ENCODE measurements around the gene NOL3. TPM values are rescaled to one million over a fixed set of nuclear protein-coding genes. Genes with fewer than 3 reads are reported as not detected.

The NOL3 gene
- total RNA-seq, 1 experiment from 2014 or later: 8.5 TPM

DNA sequence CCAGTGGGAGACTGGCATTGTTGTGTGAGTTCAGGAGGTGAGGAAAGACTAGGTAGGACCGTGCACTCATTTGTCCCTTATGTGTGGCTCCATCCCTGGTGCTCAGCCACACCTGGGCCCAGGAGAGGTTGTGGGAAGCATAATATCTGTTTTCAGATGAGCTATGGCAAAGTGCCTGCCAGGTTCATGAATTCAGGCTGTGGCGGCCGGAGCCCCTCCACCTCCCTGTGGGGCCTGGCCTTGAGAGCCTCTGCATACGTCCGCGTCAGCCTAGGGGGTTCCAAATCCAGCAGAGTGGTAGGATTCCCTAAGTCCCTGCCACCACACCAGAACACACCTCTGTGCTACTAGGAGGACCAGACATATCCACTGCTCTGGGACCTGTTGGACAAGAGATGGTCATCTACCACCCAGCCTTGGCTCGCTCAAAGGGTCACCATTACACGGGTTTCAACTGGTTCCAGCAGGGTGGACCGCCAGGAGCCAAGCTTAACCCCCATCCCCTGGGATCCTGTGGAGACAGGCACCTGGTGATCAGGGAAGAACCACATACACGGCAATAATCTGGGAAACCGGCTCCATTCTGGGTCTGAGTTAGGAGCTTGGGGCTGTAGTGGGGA is 21.6 kb upstream of the NOL3 start:
- Mint-ChIP-seq H3K4me3 (peak overlapping the region; percentile 48; the same call in 1 of the 2 replicates), H3K36me3 (peaks cover 17% of the 10 kb centered on the region), H3K9me3 (no peaks in the 10 kb centered on the region), H3K4me1 (peaks cover 8% of the 10 kb centered on the region), H3K27ac (no peak overlapping the region), H3K27me3 (ENCODE audit: low read depth) (peaks cover 37% of the 10 kb centered on the region)
- TF ChIP-seq ZNF317 (CRISPR knock-in tag; IDR thresholded peaks at IDR 0.05; ENCODE audit: borderline replicate concordance, low read depth) (no peak), SP1 (CRISPR knock-in tag; conservative IDR thresholded peaks at IDR 0.05) (no peak), RELA (CRISPR knock-in tag; IDR thresholded peaks at IDR 0.05; ENCODE audit: borderline replicate concordance) (no peak), EMX1 (CRISPR knock-in tag; IDR thresholded peaks at IDR 0.05) (no peak), FOXJ3 (CRISPR knock-in tag; IDR thresholded peaks at IDR 0.05; ENCODE audit: borderline replicate concordance) (no peak)
- POLR2A ChIA-PET: no interaction called here
- CTCF ChIA-PET: interaction anchor here (0.6 to 15.3 kb wide), 8 partner anchors 10 to 192 kb away, joined by 3 to 386 read pairs (median 12); partner anchors contain the start of genes CES3, HSF4 and NOL3
- DNase-seq (ENCODE audit: low spot score) (no peak), ATAC-seq (no peak)

DNA sequence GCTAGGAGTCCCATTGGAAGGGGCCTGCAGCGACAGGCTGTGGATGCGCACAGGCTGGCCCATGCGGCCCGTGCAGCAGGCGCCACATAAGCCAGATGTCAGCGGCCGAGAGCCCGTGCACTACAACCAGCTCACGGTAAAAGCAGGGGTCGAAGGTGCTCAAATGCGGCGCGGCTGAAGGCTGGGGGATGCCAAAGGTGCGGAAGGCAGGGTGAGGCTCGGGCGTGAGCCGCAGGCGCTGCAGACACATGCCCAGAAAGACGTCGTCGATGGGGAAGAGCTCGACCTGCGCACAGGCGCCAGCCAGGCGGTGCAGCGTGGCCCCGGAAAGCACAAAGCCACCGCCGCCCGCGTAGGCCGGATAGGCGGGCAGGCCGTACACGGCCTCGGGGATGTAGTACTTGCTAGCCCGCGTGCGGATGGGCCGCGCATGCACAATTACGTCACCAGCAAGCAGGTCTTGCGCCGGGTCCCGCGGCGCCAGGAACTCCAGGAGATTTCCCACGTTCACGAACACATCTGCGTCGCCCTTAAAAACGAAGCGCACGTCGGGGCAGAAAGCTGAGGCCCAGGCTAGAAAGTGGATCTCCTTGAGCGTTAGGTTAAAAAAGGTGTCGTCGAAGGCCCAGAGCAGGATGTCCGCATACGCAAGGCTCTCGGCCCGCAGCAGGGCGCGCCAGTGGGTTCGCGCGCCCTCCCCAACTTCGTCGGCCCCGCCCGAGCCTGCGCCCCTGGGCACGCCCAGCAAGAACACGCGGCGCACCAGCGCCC is 20.9 kb upstream of the NOL3 start:
- Mint-ChIP-seq H3K27me3 (ENCODE audit: low read depth) (peaks cover 44% of the 10 kb centered on the region), H3K36me3 (peaks cover 16% of the 10 kb centered on the region), H3K4me3 (peak overlapping the region; percentile 48), H3K4me1 (peaks cover 8% of the 10 kb centered on the region), H3K9me3 (no peaks in the 10 kb centered on the region), H3K27ac (no peak overlapping the region)
- CTCF ChIA-PET: interaction anchor here (0.6 to 15.3 kb wide), 9 partner anchors 10 to 192 kb away, joined by 3 to 386 read pairs (median 5); partner anchors contain the start of genes CES3, HSF4 and NOL3
- DNase-seq (ENCODE audit: low spot score) (no peak), ATAC-seq (peak; percentile 41; the same call in 1 of the 2 replicates)
- POLR2A ChIA-PET: no interaction called here
- TF ChIP-seq, protein P1, sequence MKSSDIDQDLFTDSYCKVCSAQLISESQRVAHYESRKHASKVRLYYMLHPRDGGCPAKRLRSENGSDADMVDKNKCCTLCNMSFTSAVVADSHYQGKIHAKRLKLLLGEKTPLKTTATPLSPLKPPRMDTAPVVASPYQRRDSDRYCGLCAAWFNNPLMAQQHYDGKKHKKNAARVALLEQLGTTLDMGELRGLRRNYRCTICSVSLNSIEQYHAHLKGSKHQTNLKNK (CRISPR knock-in tag; IDR thresholded peaks at IDR 0.05): no peak
- TF ChIP-seq NFYB (CRISPR knock-in tag; conservative IDR thresholded peaks at IDR 0.05; ENCODE audit: low read depth): no peak
- TF ChIP-seq ZSCAN18 (CRISPR knock-in tag; IDR thresholded peaks at IDR 0.05): no peak
- no peak for TF ChIP-seq ZNF416 (CRISPR knock-in tag; IDR thresholded peaks at IDR 0.05)
- no peak for TF ChIP-seq TCF7 (CRISPR knock-in tag; IDR thresholded peaks at IDR 0.05; ENCODE audit: low read depth)
- TF ChIP-seq MAX (CRISPR knock-in tag; IDR thresholded peaks at IDR 0.05): peak; percentile 76; the same call in 1 of the 2 replicates
- no peak for TF ChIP-seq ZNF138 (CRISPR knock-in tag; conservative IDR thresholded peaks at IDR 0.05)
- 0 out of 2 replicates have a peak, but pooled peaks have one; percentile 23 for TF ChIP-seq SP1 (CRISPR knock-in tag; conservative IDR thresholded peaks at IDR 0.05)
- no peak for TF ChIP-seq FOXP1 (CRISPR knock-in tag; IDR thresholded peaks at IDR 0.05; ENCODE audit: borderline replicate concordance)
- no peak for TF ChIP-seq ZNF425 (CRISPR knock-in tag; conservative IDR thresholded peaks at IDR 0.05)
- TF ChIP-seq RELA (CRISPR knock-in tag; IDR thresholded peaks at IDR 0.05; ENCODE audit: borderline replicate concordance): peak; percentile 67; the same call in 1 of the 2 replicates
- TF ChIP-seq, protein P2, sequence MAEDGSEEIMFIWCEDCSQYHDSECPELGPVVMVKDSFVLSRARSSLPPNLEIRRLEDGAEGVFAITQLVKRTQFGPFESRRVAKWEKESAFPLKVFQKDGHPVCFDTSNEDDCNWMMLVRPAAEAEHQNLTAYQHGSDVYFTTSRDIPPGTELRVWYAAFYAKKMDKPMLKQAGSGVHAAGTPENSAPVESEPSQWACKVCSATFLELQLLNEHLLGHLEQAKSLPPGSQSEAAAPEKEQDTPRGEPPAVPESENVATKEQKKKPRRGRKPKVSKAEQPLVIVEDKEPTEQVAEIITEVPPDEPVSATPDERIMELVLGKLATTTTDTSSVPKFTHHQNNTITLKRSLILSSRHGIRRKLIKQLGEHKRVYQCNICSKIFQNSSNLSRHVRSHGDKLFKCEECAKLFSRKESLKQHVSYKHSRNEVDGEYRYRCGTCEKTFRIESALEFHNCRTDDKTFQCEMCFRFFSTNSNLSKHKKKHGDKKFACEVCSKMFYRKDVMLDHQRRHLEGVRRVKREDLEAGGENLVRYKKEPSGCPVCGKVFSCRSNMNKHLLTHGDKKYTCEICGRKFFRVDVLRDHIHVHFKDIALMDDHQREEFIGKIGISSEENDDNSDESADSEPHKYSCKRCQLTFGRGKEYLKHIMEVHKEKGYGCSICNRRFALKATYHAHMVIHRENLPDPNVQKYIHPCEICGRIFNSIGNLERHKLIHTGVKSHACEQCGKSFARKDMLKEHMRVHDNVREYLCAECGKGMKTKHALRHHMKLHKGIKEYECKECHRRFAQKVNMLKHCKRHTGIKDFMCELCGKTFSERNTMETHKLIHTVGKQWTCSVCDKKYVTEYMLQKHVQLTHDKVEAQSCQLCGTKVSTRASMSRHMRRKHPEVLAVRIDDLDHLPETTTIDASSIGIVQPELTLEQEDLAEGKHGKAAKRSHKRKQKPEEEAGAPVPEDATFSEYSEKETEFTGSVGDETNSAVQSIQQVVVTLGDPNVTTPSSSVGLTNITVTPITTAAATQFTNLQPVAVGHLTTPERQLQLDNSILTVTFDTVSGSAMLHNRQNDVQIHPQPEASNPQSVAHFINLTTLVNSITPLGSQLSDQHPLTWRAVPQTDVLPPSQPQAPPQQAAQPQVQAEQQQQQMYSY (CRISPR knock-in tag; IDR thresholded peaks at IDR 0.05): no peak
- no peak for TF ChIP-seq ETV6 (CRISPR knock-in tag; IDR thresholded peaks at IDR 0.05)
- TF ChIP-seq ZNF219 (CRISPR knock-in tag; IDR thresholded peaks at IDR 0.05; ENCODE audit: borderline replicate concordance): no peak
- no peak for TF ChIP-seq ZNF512 (CRISPR knock-in tag; IDR thresholded peaks at IDR 0.05; ENCODE audit: borderline replicate concordance)
- no peak for TF ChIP-seq KAT7 (CRISPR knock-in tag; IDR thresholded peaks at IDR 0.05; ENCODE audit: borderline replicate concordance)
- TF ChIP-seq SOX15 (CRISPR knock-in tag; IDR thresholded peaks at IDR 0.05): no peak
- no peak for TF ChIP-seq JAZF1 (CRISPR knock-in tag; IDR thresholded peaks at IDR 0.05)
- TF ChIP-seq GRHL2 (CRISPR knock-in tag; IDR thresholded peaks at IDR 0.05; ENCODE audit: insufficient replicate concordance, severe bottlenecking): no peak
- TF ChIP-seq SMAD3 (CRISPR knock-in tag; IDR thresholded peaks at IDR 0.05; ENCODE audit: borderline replicate concordance): peak; percentile 74; the same call in 1 of the 2 replicates
